Activated CD8-positive, alpha-beta memory T cell treated with anti-CD3 and anti-CD28 coated beads, Interleukin-2, amount 50 U/mL, for 1 hour (primary cell): ENCODE results near the gene GOLGA8T.
"Not testable (repeated sequence)": the region's sequence is repeated elsewhere in the genome, so short reads cannot be mapped to it uniquely, and the experiment has no call there.

Experiments
- DNase-seq: peaks from one replicate; pipeline ENCODE4 v3.0.0-alpha.2; 2020; ENCODE audit errors: extremely low read depth

GOLGA8T gene

DNA sequence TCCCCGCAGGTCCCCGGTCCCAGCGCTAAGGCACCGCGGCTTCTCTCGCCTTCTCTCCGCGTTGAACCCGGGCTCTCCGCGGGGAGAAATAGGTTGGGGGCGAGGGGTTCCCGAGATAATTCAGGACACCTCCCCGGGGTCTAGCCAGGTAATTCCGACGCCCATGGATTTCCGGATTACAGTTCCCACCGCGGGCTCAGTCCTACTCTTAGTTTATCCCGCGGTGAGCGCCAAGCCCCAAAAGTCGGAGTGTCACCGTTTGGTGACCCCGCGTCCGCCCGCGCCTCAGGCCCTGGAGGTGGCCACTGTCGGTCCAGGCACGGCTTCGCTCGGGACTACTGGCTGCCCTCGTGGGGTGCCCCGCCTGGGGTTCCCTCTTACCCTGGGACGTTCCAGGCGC is 56.8 kb downstream of the GOLGA8T start:
- DNase-seq = not testable (repeated sequence)

DNA sequence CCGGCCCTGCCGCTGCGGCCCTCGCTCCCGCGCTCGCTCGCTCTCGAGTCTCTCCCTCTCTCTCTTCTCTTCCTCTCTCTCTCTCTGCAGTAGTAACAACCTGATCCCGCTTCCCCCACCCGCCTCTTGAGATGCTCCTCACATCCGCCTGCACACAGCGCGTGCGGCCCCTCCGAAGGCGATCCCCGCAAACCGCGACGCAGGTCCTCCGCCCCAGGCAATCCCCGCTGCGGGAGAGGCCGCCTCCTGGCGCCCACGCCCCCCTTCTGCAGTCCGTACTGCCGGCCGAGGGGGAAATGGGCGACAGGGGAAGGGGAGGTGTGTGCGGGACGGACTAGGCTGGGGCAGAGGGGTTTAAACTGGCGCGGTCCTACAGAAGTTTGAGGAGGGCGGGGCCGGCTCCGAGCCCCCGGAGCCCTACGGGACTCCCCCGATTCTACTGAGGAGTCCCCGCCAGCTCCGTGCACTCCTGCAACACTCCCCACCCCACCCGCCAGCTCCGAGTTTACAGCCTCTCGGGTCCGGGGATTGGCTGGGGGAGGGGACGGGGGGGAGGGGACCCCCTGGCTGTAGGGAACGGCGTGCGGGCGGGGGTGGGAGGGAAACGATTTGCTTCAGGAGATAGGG is 57.4 kb downstream of the GOLGA8T start:
- DNase-seq = not testable (repeated sequence)

DNA sequence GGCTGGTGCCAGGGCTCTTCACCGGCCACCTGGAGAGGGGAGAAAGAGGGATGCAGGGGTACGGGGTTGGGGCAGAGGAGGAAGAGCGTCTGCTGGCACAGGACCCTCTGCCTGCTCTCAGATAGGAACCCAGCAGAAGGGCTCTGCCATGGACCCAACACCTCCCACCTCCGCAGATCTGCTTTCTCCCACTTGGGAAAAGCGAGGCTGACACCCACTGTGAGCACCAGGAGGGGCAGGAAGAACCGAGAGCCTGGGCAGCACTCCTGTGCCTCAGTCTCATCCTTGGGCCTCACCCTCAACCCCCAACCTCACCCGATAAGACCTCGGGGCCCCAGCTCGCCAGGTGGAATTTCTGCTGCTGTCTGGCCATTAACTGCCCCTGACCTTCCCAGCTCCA is 58.0 kb downstream of the GOLGA8T start:
- DNase-seq = not testable (repeated sequence)
